NOMO-1 (cell line): Measurements from ENCODE around the gene ELOVL4.

Experiments
- DNase-seq, 2 experiments: peaks; one replicate each; lab custom pipeline; 2025; ENCODE audit not compliant: unreplicated experiment in 2 of 2; lab: John Stamatoyannopoulos, UW

The ELOVL4 gene

DNA sequence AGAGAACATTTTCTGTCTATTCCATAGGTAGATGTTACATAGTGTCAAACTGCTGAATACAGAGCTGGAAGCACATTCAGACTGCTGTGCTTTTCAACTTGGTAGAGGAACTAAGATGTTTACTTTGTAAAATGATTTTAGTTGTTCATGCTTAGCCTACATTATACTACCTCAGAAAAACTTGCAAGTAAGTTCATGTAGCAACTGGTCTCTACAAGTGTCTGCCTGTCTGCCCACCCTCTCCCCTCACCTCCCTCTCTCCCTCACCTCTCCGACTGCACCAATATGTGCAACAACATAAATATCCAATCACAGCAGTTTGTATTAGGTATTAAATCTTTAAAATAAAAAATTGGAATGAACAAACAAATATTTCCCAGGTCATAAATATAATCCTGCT, 25.3 kb downstream of the ELOVL4 start:
- no peak for DNase-seq

DNA sequence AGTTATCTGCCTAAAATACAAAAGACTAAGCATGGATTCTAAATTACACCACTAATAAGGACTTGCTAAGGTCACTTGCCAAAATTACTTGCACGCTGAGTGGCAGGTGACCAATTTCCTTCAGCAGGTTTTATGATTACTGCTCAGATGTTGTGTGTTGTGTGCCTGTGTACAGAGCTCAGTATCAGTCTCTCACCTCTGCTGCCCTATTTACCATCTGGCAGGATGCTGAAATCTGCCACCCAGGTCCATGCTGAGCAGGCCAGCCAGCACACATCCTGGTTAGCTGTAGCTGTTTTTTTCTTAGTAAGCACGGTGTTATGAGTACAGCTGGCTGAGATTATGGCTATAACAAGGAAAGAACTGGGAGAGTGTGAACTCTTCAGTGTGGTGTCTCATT, 34.0 kb downstream of the ELOVL4 start:
- DNase-seq: no peak

DNA sequence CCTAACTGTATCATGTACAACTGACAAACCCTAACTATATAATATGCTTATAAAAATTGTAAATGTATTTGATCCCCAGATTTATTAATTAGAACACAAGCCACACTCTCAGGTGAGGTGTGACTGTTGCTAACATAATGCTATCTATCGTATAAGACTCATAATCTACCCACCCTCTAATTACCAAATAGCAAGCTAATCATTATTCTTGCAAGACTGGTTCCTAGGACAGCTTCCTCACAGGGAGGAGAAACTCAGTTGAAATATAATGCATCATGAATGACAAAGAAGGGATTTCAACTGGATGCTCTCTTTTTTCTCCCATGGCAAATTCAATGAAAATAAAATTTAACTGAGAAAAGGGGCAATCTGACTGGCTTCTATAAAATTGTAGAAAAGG, 35.4 kb downstream of the ELOVL4 start:
- DNase-seq: no peak

DNA sequence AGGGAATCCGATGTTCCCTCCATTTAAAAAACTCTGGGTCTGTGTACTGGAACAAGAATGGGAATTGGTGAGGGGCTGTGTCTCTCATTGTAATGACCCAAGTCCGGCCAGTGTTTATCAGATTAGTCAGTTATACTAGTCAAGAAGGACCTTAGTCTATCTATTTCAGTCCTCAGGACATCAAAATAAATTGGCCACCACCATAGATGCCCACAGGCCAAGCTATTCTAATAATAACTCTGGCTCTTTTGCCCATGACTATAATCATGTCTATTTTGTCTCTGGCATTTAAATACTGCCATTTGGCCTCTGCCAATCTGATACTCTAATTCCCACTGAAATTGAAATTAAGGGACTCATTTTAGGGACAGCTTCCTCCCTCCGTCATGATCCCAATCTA, 37.8 kb downstream of the ELOVL4 start:
- DNase-seq: no peak

DNA sequence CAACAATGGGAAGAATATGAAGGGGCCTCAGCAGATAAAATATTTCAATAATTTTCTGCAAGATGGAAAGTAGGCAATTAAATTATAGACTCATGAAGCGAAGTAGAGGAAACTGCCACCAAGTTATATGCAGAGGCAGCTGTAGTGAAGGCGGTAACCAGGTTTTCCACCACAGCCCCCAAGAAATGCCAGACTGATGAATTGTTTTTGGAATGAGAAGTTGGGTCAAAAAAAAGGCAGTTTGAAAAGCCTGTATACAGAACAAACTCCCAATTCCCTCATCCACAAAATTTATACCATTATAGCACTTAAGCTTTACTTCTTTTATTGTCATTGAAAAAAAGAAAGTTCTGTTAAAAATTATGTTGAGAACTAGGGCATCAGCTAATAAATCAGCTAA, 45.3 kb downstream of the ELOVL4 start:
- no peak for DNase-seq

DNA sequence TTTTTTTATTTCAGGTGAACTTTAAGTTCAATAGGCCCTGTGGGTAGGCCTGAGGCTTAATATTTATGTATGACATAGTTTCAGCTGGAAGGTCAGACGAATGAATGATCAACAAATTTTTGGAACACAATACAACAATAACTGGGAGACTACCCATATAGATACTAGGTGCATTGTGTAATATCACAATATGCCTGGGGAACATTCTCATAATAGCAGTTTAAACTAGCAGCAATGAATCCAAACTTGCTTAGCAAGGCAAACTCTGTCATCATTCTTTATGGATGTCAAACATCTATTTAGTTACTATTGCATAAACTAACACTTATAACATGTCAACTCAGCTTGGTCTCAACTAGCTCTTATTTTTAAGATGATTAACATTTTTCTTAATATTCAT, 49.3 kb downstream of the ELOVL4 start:
- DNase-seq: peak in 1 of 2 experiments; percentile 27

DNA sequence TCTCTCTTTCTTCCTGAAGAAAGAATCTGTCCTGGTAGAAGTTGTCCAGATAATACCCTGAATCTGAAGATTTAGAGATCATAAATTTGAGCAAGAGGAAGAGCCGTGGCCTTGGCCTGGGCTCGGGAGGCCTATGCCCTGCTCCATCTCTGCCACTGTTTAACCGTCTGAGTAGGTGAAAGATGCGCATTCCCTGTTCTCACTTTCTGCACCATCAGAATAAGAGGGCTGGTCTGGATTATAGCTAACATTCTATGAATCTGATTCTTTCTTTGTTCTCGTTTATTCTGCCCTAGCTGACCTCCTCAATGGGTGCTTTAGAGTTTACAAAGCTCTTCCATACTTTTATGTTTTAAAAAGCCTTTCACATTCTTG, 51.3 kb downstream of the ELOVL4 start:
- no peak for DNase-seq

DNA sequence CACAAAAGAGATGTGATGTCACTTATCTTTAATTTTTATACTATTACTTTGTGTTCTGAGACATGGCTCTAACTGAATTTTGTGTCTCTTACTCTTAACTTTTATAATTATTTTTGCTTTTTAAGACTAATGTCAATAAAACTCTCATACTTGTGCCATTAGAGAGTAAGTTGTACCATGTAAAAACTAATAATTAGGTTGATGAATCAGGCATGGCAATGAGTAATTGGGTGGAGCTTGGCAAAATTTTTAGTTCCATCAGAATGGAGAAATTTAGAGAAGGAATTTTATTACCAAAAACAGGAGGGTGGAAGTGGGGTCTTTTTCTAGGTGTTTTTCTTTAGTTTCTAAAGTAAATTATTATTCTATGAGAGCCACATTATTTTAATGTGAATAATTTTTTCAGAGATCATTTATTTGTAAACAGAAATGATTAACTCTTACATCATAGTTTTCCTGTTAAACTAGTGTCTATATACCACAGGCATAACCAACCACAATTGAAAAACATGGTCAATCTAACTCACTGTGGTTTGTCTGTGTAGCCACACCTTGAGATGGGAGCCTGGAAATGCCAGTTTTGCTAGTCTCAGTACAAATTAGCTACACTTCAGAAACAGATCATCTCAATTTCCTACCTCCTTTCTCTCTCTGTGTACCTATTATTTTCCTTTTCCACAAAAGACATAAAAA, 51.8 kb downstream of the ELOVL4 start:
- no peak for DNase-seq

DNA sequence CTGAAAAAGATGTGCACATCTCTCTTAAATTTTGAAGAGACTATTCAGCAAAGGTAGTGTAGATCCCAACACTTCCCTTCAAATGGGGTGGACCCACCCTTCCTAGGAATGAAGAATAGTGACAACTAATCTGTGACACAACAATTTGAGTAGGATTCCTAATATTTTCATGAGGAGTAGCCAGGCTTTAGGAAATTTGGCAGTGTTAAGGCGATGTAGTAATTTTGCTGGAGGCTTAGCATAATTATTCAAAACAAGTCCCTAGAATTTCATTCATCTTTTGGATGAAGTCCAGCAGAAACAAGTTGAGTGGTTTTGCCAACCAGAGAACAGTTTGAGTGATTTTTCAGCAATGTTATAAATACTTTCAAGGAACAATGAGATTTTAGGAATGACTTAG, 52.4 kb downstream of the ELOVL4 start:
- no peak for DNase-seq

DNA sequence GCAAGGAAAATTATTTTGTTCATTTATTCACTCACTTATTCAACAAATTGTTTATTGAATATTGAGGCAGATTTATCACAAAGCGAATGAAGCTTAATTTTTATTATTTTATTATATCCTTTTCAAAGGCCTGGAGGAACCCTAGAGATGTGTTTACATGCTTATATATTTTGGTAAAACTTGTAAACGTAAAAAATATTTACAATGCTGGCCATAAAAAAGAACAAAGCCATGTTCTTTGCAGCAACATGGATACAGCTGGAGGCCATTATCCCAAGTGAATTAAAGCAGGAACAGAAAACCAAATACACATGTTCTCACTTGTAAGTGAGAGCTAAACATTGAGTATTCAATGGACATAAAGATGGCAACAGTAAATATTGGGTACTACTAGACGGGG, 58.8 kb downstream of the ELOVL4 start:
- DNase-seq: no peak

DNA sequence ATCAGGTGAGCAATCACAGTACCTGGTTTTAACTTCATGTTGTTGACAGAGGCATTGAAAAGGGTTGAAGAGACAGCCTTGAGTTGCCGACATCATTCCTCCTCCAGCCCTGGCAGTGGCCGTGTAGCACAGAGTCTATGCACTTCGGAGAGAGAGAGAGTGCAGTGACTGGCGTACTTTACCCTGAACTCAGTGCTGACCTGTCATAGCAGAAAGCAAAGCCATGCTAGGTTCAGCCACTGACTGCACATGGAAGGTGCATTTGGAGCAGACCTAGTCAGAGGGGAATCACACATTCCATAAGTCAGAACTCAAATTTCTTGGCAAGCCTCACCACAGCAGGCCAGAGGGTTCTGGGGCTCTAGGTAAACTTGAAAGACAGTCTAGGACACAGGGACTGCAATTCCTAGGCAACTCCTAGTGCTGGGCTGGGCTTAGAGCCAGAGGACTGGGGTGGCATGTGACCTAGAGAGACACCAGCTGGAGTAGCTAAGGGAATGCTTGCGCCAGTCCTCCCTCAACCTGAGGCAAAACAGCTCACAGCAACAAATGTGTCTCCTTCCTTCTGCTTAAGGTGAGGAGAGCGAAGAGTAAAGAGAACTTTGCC, 69.1 kb downstream of the ELOVL4 start:
- DNase-seq: no peak

DNA sequence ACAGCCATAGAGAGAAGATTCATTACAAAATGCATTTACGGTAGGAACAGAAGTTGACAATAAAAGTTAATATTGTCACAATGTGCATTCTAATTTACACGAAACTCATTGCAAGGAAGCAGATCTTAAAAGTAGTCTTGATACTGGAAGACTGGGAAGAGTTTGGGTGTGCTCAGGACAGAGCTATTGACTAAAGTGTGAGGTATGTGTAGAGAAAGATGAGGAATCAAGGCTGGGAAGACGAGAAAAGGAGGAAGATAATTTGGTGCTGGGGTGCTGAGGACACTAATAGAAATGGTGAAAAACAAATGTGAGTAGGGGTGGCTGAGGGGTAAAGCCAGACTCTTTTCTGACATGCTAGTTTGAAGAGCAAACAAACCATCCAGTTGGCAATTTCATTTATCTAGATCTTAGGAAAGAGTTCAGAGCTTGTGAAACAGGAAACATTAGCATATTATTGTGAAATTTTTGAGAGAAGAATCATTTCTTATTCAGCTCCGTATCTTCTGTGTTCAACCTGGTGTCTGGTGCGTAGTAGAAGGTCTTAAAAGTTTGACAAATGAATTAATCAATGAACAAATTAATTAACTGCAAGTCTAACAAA, 72.7 kb downstream of the ELOVL4 start:
- DNase-seq: peak; percentile 38 to 82

DNA sequence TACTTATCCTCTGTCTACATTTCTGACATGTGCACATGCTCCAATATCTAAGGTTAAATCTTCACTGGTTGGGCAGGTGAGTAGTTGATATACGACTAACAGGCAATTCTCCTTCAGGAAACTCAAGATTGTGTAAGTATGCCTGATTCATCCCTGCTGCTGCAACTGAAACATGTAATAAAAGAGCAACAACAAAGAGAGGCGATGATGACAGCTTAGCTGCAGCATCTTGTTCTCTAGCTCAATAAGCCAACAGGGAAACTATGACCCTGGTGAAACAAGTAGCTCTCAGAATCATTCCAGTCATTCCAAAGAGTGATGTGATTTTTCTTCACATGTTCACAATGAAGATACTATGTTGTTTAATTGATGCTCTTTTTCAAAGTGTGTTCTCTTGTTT, 74.4 kb downstream of the ELOVL4 start:
- DNase-seq: peak; percentile 25 to 73

DNA sequence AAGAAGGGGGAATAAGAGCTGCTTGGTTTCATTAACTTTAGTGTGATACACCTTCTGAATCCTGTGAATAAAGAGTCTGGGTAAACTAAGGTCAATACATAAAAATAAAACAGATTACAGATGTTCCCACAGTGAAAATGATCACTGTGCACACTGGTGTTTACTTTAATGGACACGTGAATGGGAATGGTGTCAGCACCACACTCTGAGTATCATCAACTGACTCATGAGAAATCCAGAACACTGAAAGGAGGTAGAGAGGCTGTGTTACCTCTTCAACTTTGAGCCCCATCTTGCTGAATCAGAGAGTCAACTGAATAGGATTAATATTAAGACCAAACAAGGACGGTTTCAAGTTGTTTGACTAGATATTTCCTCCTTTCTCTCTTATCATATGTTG, 75.0 kb downstream of the ELOVL4 start:
- no peak for DNase-seq

DNA sequence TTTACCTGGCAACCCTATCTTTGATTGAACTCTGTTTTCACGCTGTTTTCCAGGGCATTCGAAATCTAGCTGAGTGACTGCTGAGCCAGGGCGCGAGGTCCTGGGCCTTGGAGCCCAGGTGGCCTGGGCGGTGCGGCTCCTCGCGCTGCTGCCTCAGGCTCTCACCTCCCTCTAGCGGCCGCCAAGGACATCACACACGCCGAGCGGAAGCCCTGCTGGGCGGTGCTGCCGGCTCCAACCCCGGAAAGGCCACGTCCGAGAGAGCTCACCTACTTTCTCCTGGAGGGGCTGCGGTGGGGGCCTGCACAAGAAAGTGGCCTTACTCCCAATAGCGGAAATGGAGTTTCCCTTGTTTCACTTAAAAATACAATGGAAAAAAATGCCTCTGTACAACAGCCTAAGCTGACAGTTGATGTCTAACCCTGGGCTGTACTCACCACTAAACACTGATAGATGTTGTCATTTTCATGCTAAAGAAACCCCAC, 77.7 kb downstream of the ELOVL4 start:
- DNase-seq: peak; percentile 58 to 89

DNA sequence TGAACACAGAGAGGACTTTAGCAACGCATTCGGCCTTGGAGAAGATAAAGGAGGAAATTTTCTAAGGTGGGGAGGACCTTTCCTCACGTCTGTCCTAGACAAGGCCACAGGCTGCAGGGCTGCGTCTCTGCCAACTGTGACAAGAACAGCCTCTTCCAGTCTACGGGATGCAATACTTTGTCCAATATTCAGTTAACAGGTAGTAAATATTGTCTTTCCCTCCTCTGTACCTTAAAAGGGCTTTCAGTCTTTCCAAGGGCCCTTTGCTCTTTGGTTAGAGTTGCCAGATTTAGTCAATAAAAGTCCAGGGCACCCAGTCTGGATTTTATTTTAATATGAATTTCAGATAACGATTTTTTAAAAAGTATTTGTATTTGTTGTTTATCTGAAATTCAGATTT, 78.2 kb downstream of the ELOVL4 start:
- no peak for DNase-seq

DNA sequence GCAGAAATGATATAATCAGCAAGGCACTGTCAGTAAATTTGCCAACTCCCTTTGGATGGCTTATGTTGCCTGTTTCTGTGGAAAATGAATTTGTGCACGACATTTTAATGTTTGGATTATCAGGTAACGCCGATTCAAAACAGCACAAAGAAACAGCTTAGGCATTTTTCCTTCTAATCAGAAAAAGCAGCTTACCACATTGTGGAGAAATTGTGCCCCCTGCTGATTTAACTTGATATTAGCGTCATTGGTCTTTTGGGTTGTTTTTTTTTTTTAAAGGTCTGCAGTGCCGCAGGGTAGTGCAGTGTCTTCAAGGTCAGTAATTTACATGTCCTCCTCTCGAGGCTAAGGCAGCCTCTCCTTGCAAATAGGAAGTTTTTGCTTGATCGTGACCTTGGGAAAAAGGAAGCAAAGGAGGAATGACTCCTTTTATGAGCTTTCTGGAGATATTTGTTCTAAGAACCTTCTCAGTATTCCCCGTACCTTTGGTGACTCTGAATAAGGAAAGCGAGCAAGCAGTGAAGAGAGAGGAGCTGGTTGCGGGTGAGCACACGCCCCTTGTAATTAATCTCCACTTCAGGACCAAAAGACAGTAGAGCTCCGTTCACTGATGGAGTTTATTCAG, 79.1 kb downstream of the ELOVL4 start:
- DNase-seq: peak; percentile 44 to 73
